OCI-LY1 (cell line): ENCODE data around the gene CLEC20A.

Experiments used
- H2AFZ ChIP-seq: fragments of 200-600 bp; sonication (generic), shearing (Covaris generic); 2 replicates; pipeline ENCODE4 v1.6.0; 2014; ENCODE audit warnings: antibody characterized with exemption, mild to moderate bottlenecking, low read length
- H3F3A ChIP-seq: fragments of 200-600 bp; sonication (generic), shearing (Covaris generic); 2 replicates; pipeline ENCODE4 v1.6.0; 2014; ENCODE audit warnings: mild to moderate bottlenecking, antibody characterized with exemption, low read length, moderate library complexity; ENCODE audit not compliant: insufficient read depth
- H3K27ac ChIP-seq: fragments of 200-600 bp; sonication (generic); 2 replicates; pipeline ENCODE4 v1.5.1; 2014; ENCODE audit warnings: low read length, mixed run types, mild to moderate bottlenecking, low read depth; ENCODE audit not compliant: poor library complexity, severe bottlenecking
- H3K27me3 ChIP-seq: fragments of 200-600 bp; sonication (generic); 2 replicates; pipeline ENCODE4 v1.6.0; 2014; ENCODE audit warnings: antibody characterized with exemption, mild to moderate bottlenecking, low read length, moderate library complexity; ENCODE audit not compliant: insufficient read depth
- H3K36me3 ChIP-seq: fragments of 200-600 bp; sonication (generic); 2 replicates; pipeline ENCODE4 v1.6.1; 2014; ENCODE audit warnings: mild to moderate bottlenecking, antibody characterized with exemption, low read length, moderate library complexity, mixed read lengths; ENCODE audit not compliant: insufficient read depth
- H3K4me1 ChIP-seq: fragments of 200-600 bp; sonication (generic); 2 replicates; pipeline ENCODE4 v1.5.1; 2014; ENCODE audit warnings: mild to moderate bottlenecking, low read length, moderate library complexity; ENCODE audit not compliant: insufficient read depth, severe bottlenecking
- H3K4me2 ChIP-seq: fragments of 200-600 bp; sonication (generic), shearing (Covaris generic); 2 replicates; pipeline ENCODE4 v1.6.1; 2014; ENCODE audit warnings: low read length
- H3K4me3 ChIP-seq: fragments of 200-600 bp; sonication (generic); 2 replicates; pipeline ENCODE4 v1.5.1; 2014; ENCODE audit warnings: low read length, low read depth, mild to moderate bottlenecking, mixed read lengths; ENCODE audit not compliant: poor library complexity, severe bottlenecking
- H3K79me2 ChIP-seq: fragments of 200-600 bp; shearing (Covaris generic); 2 replicates; pipeline ENCODE4 v1.6.1; 2016; ENCODE audit warnings: mixed run types, low read length, mixed read lengths; ENCODE audit not compliant: insufficient read depth
- H3K9ac ChIP-seq: fragments of 200-600 bp; sonication (generic), shearing (Covaris generic); 2 replicates; pipeline ENCODE4 v1.6.1; 2014; ENCODE audit warnings: mild to moderate bottlenecking, low read length, mixed read lengths
- H3K9me2 ChIP-seq: fragments of 200-600 bp; sonication (generic), shearing (Covaris generic); 2 replicates; pipeline ENCODE4 v1.6.1; 2014; ENCODE audit warnings: low read depth, mild to moderate bottlenecking, low read length, mixed read lengths
- H3K9me3 ChIP-seq: fragments of 200-600 bp; shearing (Covaris generic); 2 replicates; pipeline ENCODE4 v1.6.1; 2014; ENCODE audit warnings: low read length, mixed read lengths
- H4K20me1 ChIP-seq: fragments of 200-600 bp; sonication (generic), shearing (Covaris generic); 2 replicates; pipeline ENCODE4 v1.6.0; 2016; ENCODE audit warnings: mild to moderate bottlenecking, low read length; ENCODE audit not compliant: insufficient read depth
- CTCF ChIP-seq: fragments of 200-600 bp; sonication (generic), shearing (Covaris generic); IDR thresholded peaks from 2 replicates; pipeline ENCODE4 v1.5.1; 2017; ENCODE audit warnings: mild to moderate bottlenecking, antibody characterized with exemption, low read length, moderate library complexity, mixed read lengths
- EZH2 ChIP-seq: fragments of 200-600 bp; sonication (generic), shearing (Covaris generic); IDR thresholded peaks from 2 replicates; pipeline ENCODE4 v1.8.0; 2017; ENCODE audit warnings: borderline replicate concordance, mixed run types, mild to moderate bottlenecking, antibody characterized with exemption, low read length, moderate library complexity, mixed read lengths

Gene CLEC20A

DNA sequence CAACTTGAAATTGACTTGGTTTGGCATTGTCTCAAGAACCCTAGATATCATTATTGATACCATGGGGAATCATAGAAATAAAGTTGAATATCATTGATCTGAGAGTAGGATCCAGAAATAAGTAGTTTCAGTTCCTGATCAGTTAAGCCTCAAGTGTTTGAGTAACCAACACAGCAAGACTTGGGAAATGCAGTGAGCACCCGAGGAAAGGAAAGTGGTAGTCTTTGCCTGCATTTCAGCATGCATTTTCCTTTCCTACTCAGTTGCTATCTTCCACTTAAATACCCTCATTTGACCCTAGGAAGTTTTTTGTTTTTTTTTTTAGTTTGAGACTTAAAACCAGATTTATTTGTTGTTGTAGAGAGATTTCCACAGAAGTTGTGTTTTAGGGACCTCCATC lies 18.9 kb downstream of the CLEC20A start:
- H3K4me3 ChIP-seq = no peak overlapping the region
- H3K9me2 ChIP-seq = no peaks in the 10 kb centered on the region
- H3K79me2 ChIP-seq = no peaks in the 10 kb centered on the region
- H4K20me1 ChIP-seq = no peaks in the 10 kb centered on the region
- no peak for TF ChIP-seq EZH2
- no peak for TF ChIP-seq CTCF
- H3K27ac ChIP-seq = no peak overlapping the region
- no peaks in the 10 kb centered on the region for H3K36me3 ChIP-seq
- no peak overlapping the region for H3K4me2 ChIP-seq
- no peaks in the 10 kb centered on the region for H3K4me1 ChIP-seq
- H3K27me3 ChIP-seq = no peaks in the 10 kb centered on the region
- H3K9ac ChIP-seq = no peak overlapping the region
- H3F3A ChIP-seq = no peaks in the 10 kb centered on the region
- no peaks in the 10 kb centered on the region for H3K9me3 ChIP-seq
- H2AFZ ChIP-seq = no peak overlapping the region

DNA sequence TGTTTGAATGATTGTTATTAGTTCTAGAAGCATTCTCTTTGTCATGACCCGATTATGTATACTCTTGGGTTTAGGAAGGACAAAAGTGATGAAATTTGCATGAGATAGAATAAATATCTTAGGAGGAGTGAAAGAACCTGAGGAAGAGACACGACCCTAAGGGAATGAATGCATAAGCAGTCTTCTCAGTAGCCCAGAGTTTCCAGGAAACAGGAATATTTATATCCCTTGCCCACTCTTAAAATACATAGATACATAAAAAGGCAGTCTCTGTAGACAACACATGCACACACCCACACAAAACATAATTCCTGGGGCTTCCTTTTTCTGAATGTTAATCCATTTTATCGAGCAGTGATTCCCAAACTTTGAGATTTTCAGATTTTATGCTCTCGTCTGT lies 19.4 kb downstream of the CLEC20A start:
- Histone ChIP-seq H3F3A (no peaks in the 10 kb centered on the region), H4K20me1 (no peaks in the 10 kb centered on the region), H3K4me2 (no peak overlapping the region), H3K36me3 (no peaks in the 10 kb centered on the region), H3K9me2 (no peaks in the 10 kb centered on the region), H2AFZ (no peak overlapping the region), H3K9me3 (no peaks in the 10 kb centered on the region), H3K4me3 (no peak overlapping the region), H3K9ac (no peak overlapping the region), H3K27ac (no peak overlapping the region), H3K4me1 (no peaks in the 10 kb centered on the region), H3K27me3 (no peaks in the 10 kb centered on the region), H3K79me2 (no peaks in the 10 kb centered on the region)
- TF ChIP-seq CTCF = no peak
- no peak for TF ChIP-seq EZH2

DNA sequence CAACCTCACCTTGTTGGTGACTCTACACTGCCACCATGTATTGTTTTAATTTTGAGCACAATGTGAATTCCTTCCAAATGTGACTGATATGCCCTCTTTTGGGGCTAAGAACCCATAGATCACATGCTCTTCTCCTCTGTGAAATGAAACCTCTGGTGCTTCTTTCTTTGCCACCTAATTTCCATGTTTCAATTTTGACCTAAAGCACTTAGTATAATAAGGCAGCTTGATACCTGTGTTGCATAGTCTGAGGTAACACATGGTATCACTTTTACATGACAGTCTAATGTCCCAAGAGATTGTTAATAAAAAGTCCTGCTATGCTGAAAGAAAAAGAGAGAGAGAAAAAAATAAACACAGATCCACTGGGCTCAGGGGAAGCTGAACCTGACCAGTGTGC lies 24.2 kb downstream of the CLEC20A start:
- Histone ChIP-seq H3K4me2 (no peak overlapping the region), H3K79me2 (no peaks in the 10 kb centered on the region), H3K36me3 (no peaks in the 10 kb centered on the region)

More for the DNA sequence above, 24.2 kb downstream of the CLEC20A start:
- Histone ChIP-seq H3K9me3 (no peaks in the 10 kb centered on the region), H3K4me1 (no peaks in the 10 kb centered on the region), H3F3A (no peaks in the 10 kb centered on the region), H3K27ac (no peak overlapping the region), H2AFZ (no peak overlapping the region), H3K4me3 (no peak overlapping the region), H4K20me1 (no peaks in the 10 kb centered on the region), H3K27me3 (no peaks in the 10 kb centered on the region), H3K9me2 (no peaks in the 10 kb centered on the region), H3K9ac (no peak overlapping the region)
- TF ChIP-seq CTCF (no peak), EZH2 (no peak)
